ENCODE data around the gene SCGB2B2. TPM values are rescaled to one million over a fixed set of nuclear protein-coding genes. Genes with fewer than 3 reads are reported as not detected.
A peak's percentile ranks its signal among the peaks of the same experiment; 100 is the strongest.
"Not testable (repeated sequence)": the region's sequence is repeated elsewhere in the genome, so short reads cannot be mapped to it uniquely, and the experiment has no call there.

SCGB2B2 gene
- total RNA-seq, 2 donors from 2014 or later, result 0.13 to 0.42 TPM

- Histone ChIP-seq H3K9me3 (no peaks in the 10 kb centered on the region), H3K27me3 (no peaks in the 10 kb centered on the region), H3K27ac (no peak overlapping the region), H3K4me1 (no peaks in the 10 kb centered on the region), H3K9ac (ENCODE audit: low read depth in 2 of 2, low read length in 2 of 2) (no peak overlapping the region), H3K36me3 (no peaks in the 10 kb centered on the region), H3K4me3 (no peak overlapping the region)
- no peak for DNase-seq
- intact Hi-C loops (cut with DNase I), result no loop called here
- TF ChIP-seq CTCF (IDR thresholded peaks at IDR 0.05), result no peak
Measured at GRCh38 chr19:34671972-34672371, 5.0 kb downstream of the SCGB2B2 start.

- DNase-seq, result no peak
- H3K4me3 ChIP-seq, result no peak overlapping the region
- TF ChIP-seq CTCF (IDR thresholded peaks at IDR 0.05), result no peak
Measured at GRCh38 chr19:34669305-34669704, 7.7 kb downstream of the SCGB2B2 start.

GRCh38 chr19:34668690-34669089 lies 8.3 kb downstream of the SCGB2B2 start:
- H3K9ac ChIP-seq (ENCODE audit: low read depth in 2 of 2, low read length in 2 of 2); H3K4me3 ChIP-seq; H3K27me3 ChIP-seq; H3K4me1 ChIP-seq; H3K27ac ChIP-seq; DNase-seq; H3K36me3 ChIP-seq; intact Hi-C loops (cut with DNase I); H3K9me3 ChIP-seq: not testable (repeated sequence)

More at GRCh38 chr19:34669305-34669704, 7.7 kb downstream of the SCGB2B2 start:
- H3K27me3 ChIP-seq, result no peaks in the 10 kb centered on the region
- no peaks in the 10 kb centered on the region for H3K9me3 ChIP-seq
- H3K27ac ChIP-seq, result no peak overlapping the region
- no peaks in the 10 kb centered on the region for H3K4me1 ChIP-seq
- no peak overlapping the region for H3K9ac ChIP-seq (ENCODE audit: low read depth in 2 of 2, low read length in 2 of 2)
- intact Hi-C loops (cut with DNase I), result no loop called here
- no peaks in the 10 kb centered on the region for H3K36me3 ChIP-seq

- H3K27me3 ChIP-seq; H3K4me1 ChIP-seq; intact Hi-C loops (cut with DNase I); H3K4me3 ChIP-seq; H3K9me3 ChIP-seq; H3K27ac ChIP-seq; H3K36me3 ChIP-seq; DNase-seq: not testable (repeated sequence)
- peak overlapping the region in 1 of 2 donors; percentile 24 for H3K9ac ChIP-seq (ENCODE audit: low read depth in 2 of 2, low read length in 2 of 2)
Measured at GRCh38 chr19:34668077-34668689, 8.8 kb downstream of the SCGB2B2 start.

- Histone ChIP-seq H3K4me1 (no peaks in the 10 kb centered on the region), H3K4me3 (peak overlapping the region; percentile 3), H3K9me3 (no peaks in the 10 kb centered on the region), H3K36me3 (no peaks in the 10 kb centered on the region), H3K27ac (no peak overlapping the region), H3K9ac (ENCODE audit: low read depth in 2 of 2, low read length in 2 of 2) (peak overlapping the region; percentile 19 to 24), H3K27me3 (no peaks in the 10 kb centered on the region)
- intact Hi-C loops (cut with DNase I), result no loop called here
- no peak for DNase-seq
- no peak for TF ChIP-seq CTCF (IDR thresholded peaks at IDR 0.05)
Measured at GRCh38 chr19:34667349-34668076, 9.4 kb downstream of the SCGB2B2 start.

- Histone ChIP-seq H3K4me3 (no peak overlapping the region), H3K27ac (no peak overlapping the region)
- no peak for DNase-seq
Measured at GRCh38 chr19:34666958-34667265, 10.0 kb downstream of the SCGB2B2 start.

More at GRCh38 chr19:34666958-34667265, 10.0 kb downstream of the SCGB2B2 start:
- TF ChIP-seq CTCF (IDR thresholded peaks at IDR 0.05), result no peak
- no peaks in the 10 kb centered on the region for H3K4me1 ChIP-seq
- no peaks in the 10 kb centered on the region for H3K27me3 ChIP-seq
- peak overlapping the region in 1 of 2 donors; percentile 12 for H3K9ac ChIP-seq (ENCODE audit: low read depth in 2 of 2, low read length in 2 of 2)
- intact Hi-C loops (cut with DNase I), result no loop called here
- H3K9me3 ChIP-seq, result no peaks in the 10 kb centered on the region
- H3K36me3 ChIP-seq, result no peaks in the 10 kb centered on the region

All from colonic mucosa (tissue), 4 donors.